HFF-Myc (cell line): ENCODE results near the gene GCH1.

Experiments
- DNase-seq: peaks from one replicate; pipeline ENCODE4 v3.0.0-alpha.2; 2011; ENCODE audit warnings: low read depth; ENCODE audit errors: extremely low read depth
- H3K4me3 ChIP-seq: replicated peaks from 2 replicates; pipeline ENCODE4 v1.5.1; 2011; ENCODE audit warnings: low read depth, mild to moderate bottlenecking, control low read depth, low read length
- CTCF ChIP-seq: IDR thresholded peaks from 2 replicates; pipeline ENCODE4 v1.5.1; 2012; ENCODE audit warnings: mild to moderate bottlenecking, low read depth, low read length, control low read depth; ENCODE audit errors: missing control alignments

Gene GCH1

GRCh38 chr14:54935958-54936357 lies 33.3 kb upstream of the GCH1 start:
- TF ChIP-seq CTCF: no peak
- DNase-seq: no peak

GRCh38 chr14:54935100-54935499 lies 32.5 kb upstream of the GCH1 start:
- no peak for DNase-seq
- TF ChIP-seq CTCF: no peak

More at GRCh38 chr14:54935958-54936357, 33.3 kb upstream of the GCH1 start:
- H3K4me3 ChIP-seq: no peak overlapping the region

DNA sequence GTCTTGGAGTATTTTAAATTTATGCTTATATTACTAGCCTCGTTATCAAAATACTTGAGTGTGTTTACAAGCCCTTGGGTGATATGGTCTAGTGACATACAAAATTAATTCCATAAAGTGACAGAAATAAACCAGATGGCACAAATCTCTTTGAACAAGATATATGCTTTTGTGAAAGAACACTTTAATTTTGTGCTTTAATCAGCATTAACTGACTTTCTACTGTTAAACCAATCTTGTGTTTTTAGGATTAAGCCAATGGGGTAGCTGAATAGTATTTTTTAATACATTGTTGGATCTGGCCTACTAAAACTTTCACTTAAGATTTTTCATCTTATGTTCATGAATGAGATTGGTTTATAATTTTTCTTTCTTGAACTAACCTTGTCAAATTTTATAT lies 30.4 kb upstream of the GCH1 start:
- H3K4me3 ChIP-seq: no peak overlapping the region
- TF ChIP-seq CTCF: no peak
- no peak for DNase-seq

More at GRCh38 chr14:54935100-54935499, 32.5 kb upstream of the GCH1 start:
- H3K4me3 ChIP-seq: no peak overlapping the region

DNA sequence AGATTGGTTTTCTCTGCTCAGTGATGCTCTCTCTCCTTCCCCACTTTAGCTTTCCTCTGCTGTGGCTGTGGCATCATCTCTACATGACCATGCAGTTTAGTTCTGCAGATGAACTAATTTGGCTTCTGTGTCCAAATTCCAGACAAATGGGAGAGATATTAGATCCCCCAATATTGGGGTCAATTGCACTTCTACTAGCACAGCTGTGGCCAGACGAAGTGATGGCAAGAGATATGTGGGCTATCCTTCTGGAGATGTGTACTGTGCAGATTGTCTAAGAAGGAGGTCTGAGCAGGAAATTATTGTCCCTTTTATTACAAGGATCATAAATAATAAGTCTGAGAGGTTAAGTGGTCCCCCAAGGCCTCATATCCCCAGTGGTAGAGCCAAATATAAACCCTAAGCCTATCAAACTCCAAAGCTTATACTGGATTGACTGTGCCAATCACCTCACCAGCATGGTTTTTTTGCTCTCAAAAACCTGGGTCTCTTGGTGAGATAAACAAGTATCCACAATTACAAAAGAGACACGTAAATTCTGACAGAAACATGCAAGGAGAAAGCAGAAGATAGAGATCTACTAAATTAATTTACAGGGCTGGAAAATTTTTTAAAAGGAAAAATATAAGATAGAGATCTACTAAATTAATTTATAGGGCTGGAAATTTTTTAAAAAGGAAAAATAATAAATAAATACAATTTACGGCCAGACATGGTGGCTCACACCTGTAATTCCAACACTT lies 29.1 kb upstream of the GCH1 start:
- no peak for DNase-seq
- H3K4me3 ChIP-seq: no peak overlapping the region
- no peak for TF ChIP-seq CTCF

DNA sequence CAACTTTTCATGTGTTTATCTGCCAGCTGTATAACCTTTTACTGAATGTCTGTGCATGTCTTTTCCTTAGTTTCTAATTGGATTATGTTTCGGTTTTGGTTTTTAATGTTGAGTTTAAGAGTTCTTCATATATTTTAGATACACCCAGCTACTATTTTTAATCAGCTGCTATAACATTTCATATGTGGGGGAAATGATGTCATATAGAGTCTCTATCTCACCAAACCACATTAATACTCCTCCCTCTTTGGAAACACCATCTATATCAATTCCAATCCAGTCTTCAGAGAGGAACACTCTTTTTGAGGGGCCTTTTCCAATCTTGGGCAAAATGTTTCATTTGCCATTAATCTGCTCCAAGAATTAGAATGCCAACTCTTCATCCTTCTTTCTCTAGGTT lies 28.5 kb upstream of the GCH1 start:
- no peak overlapping the region for H3K4me3 ChIP-seq
- TF ChIP-seq CTCF: no peak
- DNase-seq: no peak

DNA sequence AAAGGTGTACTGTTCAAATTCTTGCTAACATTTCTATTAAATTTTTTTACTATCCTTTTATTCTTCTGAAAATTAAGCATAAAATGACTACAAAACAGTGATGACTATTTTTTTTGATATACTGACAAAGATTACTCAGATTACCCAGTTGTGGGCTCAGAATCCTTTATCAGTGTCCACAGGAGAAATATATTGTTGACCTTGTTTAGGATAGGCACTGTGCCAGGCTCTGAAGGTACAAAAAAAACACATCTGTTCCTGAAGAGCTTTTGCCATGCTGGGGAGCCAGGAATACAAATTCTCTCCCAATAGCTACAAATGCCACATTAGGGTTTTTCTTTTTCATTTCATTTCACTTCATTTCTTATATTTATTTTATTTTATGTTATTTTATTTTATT lies 26.9 kb upstream of the GCH1 start:
- H3K4me3 ChIP-seq: no peak overlapping the region
- no peak for TF ChIP-seq CTCF

GRCh38 chr14:54928216-54928615 lies 25.6 kb upstream of the GCH1 start:
- DNase-seq: no peak
- H3K4me3 ChIP-seq: no peak overlapping the region
- TF ChIP-seq CTCF: no peak

More for the DNA sequence above, 26.9 kb upstream of the GCH1 start:
- no peak for DNase-seq
